ENCODE results near the gene BTBD1.
A peak's percentile ranks its signal among the peaks of the same experiment; 100 is the strongest.
"Not testable (repeated sequence)": the region's sequence is repeated elsewhere in the genome, so short reads cannot be mapped to it uniquely, and the experiment has no call there.

Gene BTBD1

DNA sequence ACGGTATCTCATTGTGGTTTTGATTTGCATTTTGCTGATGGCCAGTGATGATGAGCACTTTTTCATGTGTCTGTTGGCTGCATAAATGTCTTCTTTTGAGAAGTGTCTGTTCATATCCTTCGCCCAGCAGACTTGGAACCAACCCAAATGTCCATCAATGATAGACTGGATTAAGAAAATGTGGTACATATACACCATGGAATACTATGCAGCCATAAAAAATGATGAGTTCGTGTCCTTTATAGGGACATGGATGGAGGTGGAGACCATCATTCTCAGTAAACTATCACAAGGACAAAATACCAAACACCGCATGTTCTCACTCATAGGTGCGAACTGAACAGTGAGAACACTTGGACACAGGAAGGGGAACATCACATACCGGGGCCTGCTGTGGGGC is 35.8 kb downstream of the BTBD1 start:
- peak; percentile 75 for TF ChIP-seq ZNF8 (CRISPR knock-in tag; IDR thresholded peaks at IDR 0.05)
- not testable (repeated sequence) for ATAC-seq

- no peak for TF ChIP-seq PPARA (CRISPR knock-in tag; IDR thresholded peaks at IDR 0.05; ENCODE audit: borderline replicate concordance)
- no peak for TF ChIP-seq OSR1 (CRISPR knock-in tag; IDR thresholded peaks at IDR 0.05)
- no peak for TF ChIP-seq ZNF565 (CRISPR knock-in tag; conservative IDR thresholded peaks at IDR 0.05; ENCODE audit: low read depth)
- TF ChIP-seq CREB5 (CRISPR knock-in tag; IDR thresholded peaks at IDR 0.05; ENCODE audit: low read depth), result no peak
- TF ChIP-seq ZFP30 (CRISPR knock-in tag; IDR thresholded peaks at IDR 0.05), result no peak
- TF ChIP-seq ZFP3 (CRISPR knock-in tag; IDR thresholded peaks at IDR 0.05), result no peak
- TF ChIP-seq, protein P1, sequence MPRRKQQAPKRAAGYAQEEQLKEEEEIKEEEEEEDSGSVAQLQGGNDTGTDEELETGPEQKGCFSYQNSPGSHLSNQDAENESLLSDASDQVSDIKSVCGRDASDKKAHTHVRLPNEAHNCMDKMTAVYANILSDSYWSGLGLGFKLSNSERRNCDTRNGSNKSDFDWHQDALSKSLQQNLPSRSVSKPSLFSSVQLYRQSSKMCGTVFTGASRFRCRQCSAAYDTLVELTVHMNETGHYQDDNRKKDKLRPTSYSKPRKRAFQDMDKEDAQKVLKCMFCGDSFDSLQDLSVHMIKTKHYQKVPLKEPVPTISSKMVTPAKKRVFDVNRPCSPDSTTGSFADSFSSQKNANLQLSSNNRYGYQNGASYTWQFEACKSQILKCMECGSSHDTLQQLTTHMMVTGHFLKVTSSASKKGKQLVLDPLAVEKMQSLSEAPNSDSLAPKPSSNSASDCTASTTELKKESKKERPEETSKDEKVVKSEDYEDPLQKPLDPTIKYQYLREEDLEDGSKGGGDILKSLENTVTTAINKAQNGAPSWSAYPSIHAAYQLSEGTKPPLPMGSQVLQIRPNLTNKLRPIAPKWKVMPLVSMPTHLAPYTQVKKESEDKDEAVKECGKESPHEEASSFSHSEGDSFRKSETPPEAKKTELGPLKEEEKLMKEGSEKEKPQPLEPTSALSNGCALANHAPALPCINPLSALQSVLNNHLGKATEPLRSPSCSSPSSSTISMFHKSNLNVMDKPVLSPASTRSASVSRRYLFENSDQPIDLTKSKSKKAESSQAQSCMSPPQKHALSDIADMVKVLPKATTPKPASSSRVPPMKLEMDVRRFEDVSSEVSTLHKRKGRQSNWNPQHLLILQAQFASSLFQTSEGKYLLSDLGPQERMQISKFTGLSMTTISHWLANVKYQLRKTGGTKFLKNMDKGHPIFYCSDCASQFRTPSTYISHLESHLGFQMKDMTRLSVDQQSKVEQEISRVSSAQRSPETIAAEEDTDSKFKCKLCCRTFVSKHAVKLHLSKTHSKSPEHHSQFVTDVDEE (CRISPR knock-in tag; IDR thresholded peaks at IDR 0.05), result no peak
- no peak for TF ChIP-seq SNAI2 (CRISPR knock-in tag; IDR thresholded peaks at IDR 0.05)
- no peak for TF ChIP-seq ZC3H10 (CRISPR knock-in tag; IDR thresholded peaks at IDR 0.05)
- no peak for TF ChIP-seq TCF4 (CRISPR knock-in tag; IDR thresholded peaks at IDR 0.05; ENCODE audit: borderline replicate concordance)
- no peak for TF ChIP-seq CSDC2 (CRISPR knock-in tag; IDR thresholded peaks at IDR 0.05)
- peak; percentile 46; the same call in 1 of the 3 replicates for ATAC-seq
Measured at GRCh38 chr15:83030021-83030420, 37.0 kb downstream of the BTBD1 start.

DNA sequence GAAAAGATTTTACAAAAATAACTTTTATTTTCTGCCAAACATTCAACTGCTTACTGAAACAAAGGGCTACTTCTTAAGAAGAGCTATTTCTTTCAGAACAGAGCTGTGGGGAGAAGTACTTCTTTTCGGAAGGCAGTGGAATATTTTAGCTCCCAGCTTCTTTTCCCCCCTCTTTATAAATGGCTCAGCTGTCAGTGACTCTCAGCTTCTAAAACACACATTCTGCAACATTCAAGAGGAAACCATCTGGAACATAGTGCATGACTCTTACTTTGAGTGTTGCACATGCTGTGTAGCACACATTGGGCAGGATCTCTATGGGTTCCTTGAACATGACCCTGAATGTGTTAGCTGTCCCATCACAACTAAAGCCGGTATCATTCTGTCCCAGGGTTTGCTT is 48.6 kb downstream of the BTBD1 start:
- ATAC-seq, result no peak
- no peak for TF ChIP-seq ZNF8 (CRISPR knock-in tag; IDR thresholded peaks at IDR 0.05)
- no peak for TF ChIP-seq RARB (CRISPR knock-in tag; IDR thresholded peaks at IDR 0.05)
- TF ChIP-seq, protein P2, sequence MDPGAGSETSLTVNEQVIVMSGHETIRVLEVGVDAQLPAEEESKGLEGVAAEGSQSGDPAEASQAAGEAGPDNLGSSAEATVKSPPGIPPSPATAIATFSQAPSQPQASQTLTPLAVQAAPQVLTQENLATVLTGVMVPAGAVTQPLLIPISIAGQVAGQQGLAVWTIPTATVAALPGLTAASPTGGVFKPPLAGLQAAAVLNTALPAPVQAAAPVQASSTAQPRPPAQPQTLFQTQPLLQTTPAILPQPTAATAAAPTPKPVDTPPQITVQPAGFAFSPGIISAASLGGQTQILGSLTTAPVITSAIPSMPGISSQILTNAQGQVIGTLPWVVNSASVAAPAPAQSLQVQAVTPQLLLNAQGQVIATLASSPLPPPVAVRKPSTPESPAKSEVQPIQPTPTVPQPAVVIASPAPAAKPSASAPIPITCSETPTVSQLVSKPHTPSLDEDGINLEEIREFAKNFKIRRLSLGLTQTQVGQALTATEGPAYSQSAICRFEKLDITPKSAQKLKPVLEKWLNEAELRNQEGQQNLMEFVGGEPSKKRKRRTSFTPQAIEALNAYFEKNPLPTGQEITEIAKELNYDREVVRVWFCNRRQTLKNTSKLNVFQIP (CRISPR knock-in tag; IDR thresholded peaks at IDR 0.05; ENCODE audit: borderline replicate concordance, low read depth), result no peak
- TF ChIP-seq TOX (CRISPR knock-in tag; IDR thresholded peaks at IDR 0.05; ENCODE audit: borderline replicate concordance), result no peak
- no peak for TF ChIP-seq CSDC2 (CRISPR knock-in tag; IDR thresholded peaks at IDR 0.05)
- TF ChIP-seq, protein P1 (CRISPR knock-in tag; IDR thresholded peaks at IDR 0.05), result no peak
- TF ChIP-seq, protein P3, sequence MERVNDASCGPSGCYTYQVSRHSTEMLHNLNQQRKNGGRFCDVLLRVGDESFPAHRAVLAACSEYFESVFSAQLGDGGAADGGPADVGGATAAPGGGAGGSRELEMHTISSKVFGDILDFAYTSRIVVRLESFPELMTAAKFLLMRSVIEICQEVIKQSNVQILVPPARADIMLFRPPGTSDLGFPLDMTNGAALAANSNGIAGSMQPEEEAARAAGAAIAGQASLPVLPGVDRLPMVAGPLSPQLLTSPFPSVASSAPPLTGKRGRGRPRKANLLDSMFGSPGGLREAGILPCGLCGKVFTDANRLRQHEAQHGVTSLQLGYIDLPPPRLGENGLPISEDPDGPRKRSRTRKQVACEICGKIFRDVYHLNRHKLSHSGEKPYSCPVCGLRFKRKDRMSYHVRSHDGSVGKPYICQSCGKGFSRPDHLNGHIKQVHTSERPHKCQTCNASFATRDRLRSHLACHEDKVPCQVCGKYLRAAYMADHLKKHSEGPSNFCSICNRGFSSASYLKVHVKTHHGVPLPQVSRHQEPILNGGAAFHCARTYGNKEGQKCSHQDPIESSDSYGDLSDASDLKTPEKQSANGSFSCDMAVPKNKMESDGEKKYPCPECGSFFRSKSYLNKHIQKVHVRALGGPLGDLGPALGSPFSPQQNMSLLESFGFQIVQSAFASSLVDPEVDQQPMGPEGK (CRISPR knock-in tag; IDR thresholded peaks at IDR 0.05; ENCODE audit: borderline replicate concordance), result no peak

GRCh38 chr15:83016906-83017305 is 50.1 kb downstream of the BTBD1 start:
- no peak for ATAC-seq
- TF ChIP-seq ZFP30 (CRISPR knock-in tag; IDR thresholded peaks at IDR 0.05), result no peak
- TF ChIP-seq OSR1 (CRISPR knock-in tag; IDR thresholded peaks at IDR 0.05), result no peak
- TF ChIP-seq GLIS3 (CRISPR knock-in tag; IDR thresholded peaks at IDR 0.05), result no peak
- no peak for TF ChIP-seq PPARA (CRISPR knock-in tag; IDR thresholded peaks at IDR 0.05; ENCODE audit: borderline replicate concordance)
- no peak for TF ChIP-seq CSDC2 (CRISPR knock-in tag; IDR thresholded peaks at IDR 0.05)
- no peak for TF ChIP-seq ESRRG (CRISPR knock-in tag; IDR thresholded peaks at IDR 0.05)
- TF ChIP-seq, protein P3 (CRISPR knock-in tag; IDR thresholded peaks at IDR 0.05; ENCODE audit: borderline replicate concordance), result no peak
- TF ChIP-seq ISL1 (CRISPR knock-in tag; IDR thresholded peaks at IDR 0.05), result no peak
- TF ChIP-seq BACH2 (CRISPR knock-in tag; IDR thresholded peaks at IDR 0.05; ENCODE audit: borderline replicate concordance), result no peak
- TF ChIP-seq TCF4 (CRISPR knock-in tag; IDR thresholded peaks at IDR 0.05; ENCODE audit: borderline replicate concordance), result no peak
- TF ChIP-seq TOX (CRISPR knock-in tag; IDR thresholded peaks at IDR 0.05; ENCODE audit: borderline replicate concordance), result no peak
- no peak for TF ChIP-seq ZNF70 (CRISPR knock-in tag; IDR thresholded peaks at IDR 0.05)
- no peak for TF ChIP-seq SNAI2 (CRISPR knock-in tag; IDR thresholded peaks at IDR 0.05)

All from SK-N-SH treated with all-trans-retinoic acid at 6 μM for 48 hours (cell line).